GM12891 (cell line): ENCODE measurements around the gene DOC2B.
"Not testable (repeated sequence)": the region's sequence is repeated elsewhere in the genome, so short reads cannot be mapped to it uniquely, and the experiment has no call there.

Source experiments
- DNase-seq: peaks from one replicate; pipeline ENCODE4 v3.0.0; 2011; ENCODE audit warnings: low spot score; ENCODE audit not compliant: insufficient read length
- FAIRE-seq: peaks from 2 replicates; lab custom pipeline; 2011; peaks lifted over from hg19 to GRCh38; lab: Jason Lieb, UNC
- PAX5 ChIP-seq: IDR thresholded peaks from 2 replicates; pipeline ENCODE4 v1.6.1; 2011; ENCODE audit warnings: low read length, moderate library complexity, mild to moderate bottlenecking; ENCODE audit not compliant: insufficient read depth, severe bottlenecking
- POLR2A ChIP-seq: IDR thresholded peaks from 2 replicates; pipeline ENCODE4 v1.6.1; 2011; ENCODE audit warnings: low read depth, low read length, control low read depth
- POLR2AphosphoS5 ChIP-seq: IDR thresholded peaks from 2 replicates; pipeline ENCODE4 v1.6.1; 2011; ENCODE audit warnings: low read depth, low read length, control low read depth
- POU2F2 ChIP-seq: IDR thresholded peaks from 2 replicates; pipeline ENCODE4 v1.6.1; 2011; ENCODE audit warnings: low read depth, mild to moderate bottlenecking, control low read depth, low read length, moderate library complexity
- SPI1 ChIP-seq: IDR thresholded peaks from 2 replicates; pipeline ENCODE4 v1.6.1; 2011; ENCODE audit warnings: low read depth, low read length, control low read depth
- TAF1 ChIP-seq: IDR thresholded peaks from 2 replicates; pipeline ENCODE4 v1.6.1; 2011; ENCODE audit warnings: low read depth, low read length, control low read depth

The DOC2B gene

DNA sequence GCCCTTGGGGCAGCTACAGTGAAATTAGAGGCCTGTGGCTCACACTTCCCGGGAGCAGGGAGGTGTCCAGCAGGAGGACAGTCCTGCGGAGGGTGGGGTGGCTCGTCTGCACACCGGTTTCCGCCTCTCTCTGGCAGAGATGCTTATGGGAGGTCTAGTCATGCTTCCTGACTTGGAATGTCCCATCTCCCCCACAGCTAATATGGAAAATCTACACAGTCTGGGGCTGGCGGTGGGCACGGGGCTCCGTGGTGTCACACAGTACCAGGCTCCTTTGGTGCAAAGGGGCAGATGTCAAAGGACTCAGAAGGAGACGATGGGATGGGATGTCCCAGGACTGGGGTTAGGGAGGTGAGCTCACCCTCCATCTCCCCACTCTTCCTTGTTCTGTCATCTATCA is 44.1 kb upstream of the DOC2B start:
- TF ChIP-seq PAX5 (no peak), POLR2AphosphoS5 (no peak)
- DNase-seq = no peak
- FAIRE-seq = no peak

DNA sequence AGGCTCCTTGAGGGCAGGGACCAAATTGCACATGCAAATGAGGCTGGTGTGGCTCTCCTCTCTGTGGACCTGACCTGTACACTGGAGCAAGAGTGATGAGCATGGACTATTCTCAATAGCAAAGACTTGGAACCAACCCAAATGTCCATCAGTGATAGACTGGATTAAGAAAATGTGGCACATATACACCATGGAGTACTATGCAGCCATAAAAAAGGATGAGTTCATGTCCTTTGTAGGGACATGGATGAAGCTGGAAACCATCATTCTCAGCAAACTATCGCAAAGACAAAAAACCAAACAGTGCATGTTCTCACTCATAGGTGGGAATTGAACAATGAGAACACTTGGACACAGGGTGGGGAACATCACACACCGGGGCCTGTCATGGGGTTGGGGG is 43.1 kb upstream of the DOC2B start:
- not testable (repeated sequence) for FAIRE-seq, DNase-seq

DNA sequence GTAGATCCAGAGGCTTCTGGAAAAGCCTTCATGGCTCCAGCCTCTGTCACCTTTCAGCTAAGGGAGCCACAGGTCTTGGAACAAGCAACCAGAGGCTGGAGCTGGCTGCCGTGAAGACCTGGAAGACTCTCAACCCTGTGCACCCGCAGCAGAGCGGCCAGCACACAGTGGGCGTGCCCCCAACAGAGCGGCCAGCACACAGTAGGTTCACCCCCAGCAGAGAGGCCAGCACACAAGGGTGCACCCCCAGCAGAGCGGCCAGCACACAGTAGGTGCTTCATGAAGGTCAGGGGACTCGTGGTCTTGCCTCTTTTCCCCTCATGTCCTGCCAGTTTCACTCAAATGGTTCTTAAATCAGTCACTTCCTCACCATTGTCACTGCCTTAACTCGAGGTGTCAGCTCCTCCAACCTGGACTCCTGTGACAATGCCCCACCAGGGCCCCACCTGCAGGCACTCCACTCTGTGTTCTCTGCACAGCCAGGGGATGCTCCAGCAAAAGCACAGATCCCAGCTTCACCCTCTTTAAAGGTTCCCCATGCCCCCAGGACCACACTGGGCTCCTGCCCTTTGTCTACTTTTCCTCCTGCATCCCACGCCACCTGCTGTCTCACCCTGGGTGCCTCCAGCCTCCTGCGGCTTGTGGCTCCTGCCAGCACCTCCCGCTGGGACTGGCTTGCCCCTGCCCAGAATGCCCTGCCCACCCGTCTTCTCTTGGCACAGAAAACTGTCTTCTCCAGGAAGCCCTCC is 42.4 kb upstream of the DOC2B start:
- no peak for FAIRE-seq
- DNase-seq = no peak
- TF ChIP-seq PAX5 (no peak), SPI1 (no peak), POLR2AphosphoS5 (no peak), TAF1 (no peak), POLR2A (no peak), POU2F2 (no peak)

- no peak for DNase-seq
- no peak for FAIRE-seq
- TF ChIP-seq PAX5 (no peak), POU2F2 (no peak), POLR2AphosphoS5 (no peak), SPI1 (no peak), TAF1 (no peak), POLR2A (no peak)
Observed at GRCh38 chr17:222172-222571, 40.7 kb upstream of the DOC2B start.

DNA sequence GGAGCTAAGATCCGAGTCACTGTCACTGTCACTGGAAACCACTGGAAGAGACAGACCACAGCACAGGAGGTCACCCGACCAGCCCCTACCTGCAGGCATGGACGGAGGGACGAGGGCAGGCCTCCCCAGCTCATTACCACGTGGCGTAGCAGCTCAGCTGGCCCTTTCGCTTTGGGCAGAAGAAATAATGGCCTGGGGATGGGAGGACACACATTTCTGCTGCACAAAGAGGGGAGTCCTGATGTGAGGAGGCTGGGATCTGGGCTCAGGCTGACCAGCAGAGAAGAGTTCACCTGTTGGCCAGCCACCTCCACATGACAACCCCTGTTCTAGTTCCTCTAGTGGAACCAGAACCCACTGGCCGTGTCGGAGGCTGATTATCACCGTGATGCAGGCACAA is 38.2 kb upstream of the DOC2B start:
- DNase-seq (no peak), FAIRE-seq (no peak)
- TF ChIP-seq TAF1 (no peak), POU2F2 (no peak), PAX5 (no peak), POLR2A (no peak), SPI1 (no peak), POLR2AphosphoS5 (no peak)

DNA sequence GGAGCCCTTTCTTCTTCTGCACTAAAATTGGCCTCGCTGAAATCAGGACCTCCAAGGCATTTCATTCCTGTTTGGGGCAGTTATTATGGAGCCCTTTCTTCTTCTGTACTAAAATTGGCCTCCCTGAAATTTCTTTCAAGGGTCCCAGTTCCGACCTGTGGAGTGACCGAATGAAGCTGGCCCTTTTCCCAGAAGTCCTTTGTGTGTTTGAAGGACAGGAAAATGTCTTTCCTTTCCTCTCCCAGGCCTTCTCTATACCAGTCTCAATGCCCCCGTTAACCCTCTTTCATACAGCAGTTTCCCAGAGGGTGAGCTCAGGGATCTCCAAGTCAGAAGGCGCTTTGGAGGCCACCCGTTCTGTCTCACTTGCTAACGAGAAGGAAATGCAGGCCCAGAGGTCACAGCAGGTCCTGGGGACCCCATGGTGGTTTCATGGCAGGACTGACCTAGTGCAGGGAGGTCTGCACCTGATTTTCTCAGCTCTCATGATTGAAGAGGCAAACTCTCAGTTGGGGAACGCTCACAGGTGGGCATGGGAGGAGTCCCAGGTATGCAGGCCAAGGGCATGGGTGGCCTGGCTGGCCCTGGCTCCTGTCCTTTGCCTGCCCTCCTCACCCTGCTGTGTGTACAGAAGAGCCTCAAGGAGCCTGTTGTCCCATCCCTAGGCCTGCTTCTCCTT is 37.1 kb upstream of the DOC2B start:
- TF ChIP-seq SPI1 = no peak
- TF ChIP-seq POU2F2 = no peak
- no peak for TF ChIP-seq POLR2A
- no peak for TF ChIP-seq PAX5
- FAIRE-seq (no peak), DNase-seq (no peak)

DNA sequence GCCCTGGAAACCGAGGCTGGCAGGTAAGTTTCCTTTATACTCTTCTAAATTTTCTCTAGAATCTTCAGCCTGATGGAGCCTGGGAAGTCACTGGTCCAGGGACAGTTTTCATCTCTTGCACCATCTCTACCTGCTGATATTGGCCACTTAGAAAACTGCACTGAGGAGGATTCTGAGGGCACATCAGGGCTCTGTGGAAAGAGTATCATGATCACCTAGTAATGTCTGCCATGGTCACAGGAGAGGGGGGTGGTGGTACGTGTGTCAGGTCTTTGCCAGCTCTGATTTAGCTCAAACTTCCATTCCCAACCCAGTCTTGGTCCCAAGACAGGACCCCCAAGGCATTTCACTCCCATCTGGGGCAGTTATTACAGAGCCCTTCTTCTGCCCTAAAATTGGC is 35.2 kb upstream of the DOC2B start:
- DNase-seq (no peak), FAIRE-seq (no peak)
- no peak for TF ChIP-seq PAX5

DNA sequence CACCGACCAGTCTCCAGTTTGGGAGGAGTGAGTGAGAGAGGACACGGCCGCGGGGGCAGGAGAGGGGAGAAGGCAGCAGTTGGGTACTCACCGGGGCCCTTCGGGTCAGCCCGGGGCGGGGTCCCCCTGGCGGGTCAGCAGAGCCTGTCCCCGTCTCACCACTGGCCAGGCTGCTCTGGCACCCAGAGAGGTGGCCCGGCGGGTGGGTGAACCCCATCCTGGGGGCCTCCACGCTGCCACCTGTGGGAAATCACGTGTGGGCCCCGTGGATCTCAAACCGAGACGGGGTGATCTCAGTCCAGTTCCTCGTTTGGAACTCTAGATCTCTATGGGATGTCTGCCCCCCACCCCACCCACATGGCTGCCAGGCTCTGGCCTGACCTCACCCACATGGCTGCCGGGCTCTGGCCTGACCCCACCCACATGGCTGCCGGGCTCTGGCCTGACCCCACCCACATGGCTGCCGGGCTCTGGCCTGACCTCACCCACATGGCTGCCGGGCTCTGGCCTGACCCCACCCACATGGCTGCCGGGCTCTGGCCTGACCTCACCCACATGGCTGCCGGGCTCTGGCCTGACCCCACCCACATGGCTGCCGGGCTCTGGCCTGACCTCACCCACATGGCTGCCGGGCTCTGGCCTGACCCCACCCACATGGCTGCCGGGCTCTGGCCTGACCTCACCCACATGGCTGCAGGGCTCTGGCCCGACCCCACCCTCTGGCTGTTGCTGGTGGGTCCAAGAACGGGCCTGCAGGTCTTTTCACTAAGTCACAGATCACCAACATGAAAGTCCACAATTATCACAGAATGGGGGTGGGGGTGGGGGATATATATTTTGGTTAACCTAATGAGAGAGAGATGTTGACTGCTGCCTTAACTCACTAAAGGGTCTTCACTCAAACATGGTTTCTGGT is 34.4 kb upstream of the DOC2B start:
- not testable (repeated sequence) for FAIRE-seq, DNase-seq

GRCh38 chr17:214881-215331 is 33.5 kb upstream of the DOC2B start:
- FAIRE-seq = no peak
- TF ChIP-seq SPI1 (no peak), POLR2AphosphoS5 (no peak), TAF1 (no peak), PAX5 (no peak), POLR2A (no peak)

GRCh38 chr17:213286-214105 is 32.0 kb upstream of the DOC2B start:
- no peak for TF ChIP-seq TAF1
- TF ChIP-seq POLR2A = no peak
- no peak for TF ChIP-seq PAX5
- TF ChIP-seq SPI1 = no peak
- no peak for TF ChIP-seq POU2F2
- FAIRE-seq (no peak), DNase-seq (no peak)

More at GRCh38 chr17:214881-215331, 33.5 kb upstream of the DOC2B start:
- DNase-seq = no peak
